ENCODE measurements around the gene SLC25A22.

SLC25A22 gene

DNA sequence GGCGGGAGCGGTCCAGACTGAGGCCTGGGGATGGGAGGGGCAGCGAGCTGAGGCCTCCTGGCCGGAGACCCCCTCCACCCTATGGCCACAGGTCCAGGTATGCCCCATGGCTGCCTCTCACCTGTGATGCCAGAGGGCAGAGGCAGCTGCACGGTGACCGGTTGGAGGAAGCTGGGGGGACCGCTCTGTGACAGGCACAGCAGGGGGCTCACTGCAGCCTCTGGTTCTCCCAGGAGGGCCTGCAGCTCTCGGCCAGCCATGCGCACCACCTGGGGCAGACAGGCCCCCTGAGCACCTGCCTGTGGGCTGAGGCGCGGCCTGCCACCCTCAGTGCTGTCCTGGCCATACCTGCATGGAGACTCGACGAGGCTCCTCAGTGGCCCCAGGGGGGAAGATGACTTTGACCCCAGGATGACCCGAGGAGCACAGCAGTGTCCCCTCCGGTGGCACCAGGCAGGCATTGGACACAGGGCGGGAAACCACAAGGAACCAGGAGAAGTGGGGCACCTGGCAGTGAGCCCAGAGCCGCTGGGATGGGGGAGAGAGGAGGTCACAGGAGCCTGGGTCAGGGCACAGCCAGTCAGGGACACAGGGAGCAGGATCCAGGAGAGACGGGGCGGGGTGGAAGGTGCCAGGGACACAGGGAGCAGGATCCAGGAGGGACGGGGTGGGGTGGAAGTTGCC is 3.2 kb upstream of the SLC25A22 start:
- no peak for DNase-seq (ENCODE audit: low read depth)
- H3K4me3 ChIP-seq (ENCODE audit: low read depth, low read length): no peak overlapping the region
- no peak for TF ChIP-seq MYC (IDR thresholded peaks at IDR 0.05; ENCODE audit: low read depth, low read length)
- TF ChIP-seq, protein P1, sequence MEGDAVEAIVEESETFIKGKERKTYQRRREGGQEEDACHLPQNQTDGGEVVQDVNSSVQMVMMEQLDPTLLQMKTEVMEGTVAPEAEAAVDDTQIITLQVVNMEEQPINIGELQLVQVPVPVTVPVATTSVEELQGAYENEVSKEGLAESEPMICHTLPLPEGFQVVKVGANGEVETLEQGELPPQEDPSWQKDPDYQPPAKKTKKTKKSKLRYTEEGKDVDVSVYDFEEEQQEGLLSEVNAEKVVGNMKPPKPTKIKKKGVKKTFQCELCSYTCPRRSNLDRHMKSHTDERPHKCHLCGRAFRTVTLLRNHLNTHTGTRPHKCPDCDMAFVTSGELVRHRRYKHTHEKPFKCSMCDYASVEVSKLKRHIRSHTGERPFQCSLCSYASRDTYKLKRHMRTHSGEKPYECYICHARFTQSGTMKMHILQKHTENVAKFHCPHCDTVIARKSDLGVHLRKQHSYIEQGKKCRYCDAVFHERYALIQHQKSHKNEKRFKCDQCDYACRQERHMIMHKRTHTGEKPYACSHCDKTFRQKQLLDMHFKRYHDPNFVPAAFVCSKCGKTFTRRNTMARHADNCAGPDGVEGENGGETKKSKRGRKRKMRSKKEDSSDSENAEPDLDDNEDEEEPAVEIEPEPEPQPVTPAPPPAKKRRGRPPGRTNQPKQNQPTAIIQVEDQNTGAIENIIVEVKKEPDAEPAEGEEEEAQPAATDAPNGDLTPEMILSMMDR (IDR thresholded peaks at IDR 0.05; ENCODE audit: low read depth, low read length): no peak
- no peak for TF ChIP-seq POLR2A (IDR thresholded peaks at IDR 0.05; ENCODE audit: extremely low read depth, insufficient read length)
- TF ChIP-seq, protein P2, sequence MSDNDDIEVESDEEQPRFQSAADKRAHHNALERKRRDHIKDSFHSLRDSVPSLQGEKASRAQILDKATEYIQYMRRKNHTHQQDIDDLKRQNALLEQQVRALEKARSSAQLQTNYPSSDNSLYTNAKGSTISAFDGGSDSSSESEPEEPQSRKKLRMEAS (IDR thresholded peaks at IDR 0.05; ENCODE audit: low read depth, low read length): no peak

DNA sequence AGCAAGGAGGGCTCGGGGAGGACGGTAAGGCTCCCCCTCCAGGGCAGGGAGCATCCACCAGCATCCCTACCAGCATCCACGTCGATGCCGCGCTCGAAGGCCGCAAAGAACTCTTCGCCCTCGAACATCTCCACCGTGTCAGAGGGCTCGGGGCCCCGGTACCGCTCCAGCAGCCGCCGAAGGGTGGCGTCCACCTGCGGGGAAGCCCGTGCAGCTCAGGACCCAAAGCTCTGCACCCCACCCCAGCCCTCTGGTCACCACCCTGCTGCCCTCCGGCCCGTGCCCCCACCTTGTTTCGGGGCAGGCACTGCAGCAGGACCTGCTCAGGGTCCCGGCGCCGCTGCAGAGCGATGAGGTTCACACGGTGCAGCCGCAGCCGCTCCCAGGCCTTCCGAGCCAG is 2.4 kb upstream of the SLC25A22 start:
- no peak for TF ChIP-seq POLR2A (IDR thresholded peaks at IDR 0.05; ENCODE audit: extremely low read depth, insufficient read length)
- H3K4me3 ChIP-seq (ENCODE audit: low read depth, low read length): no peak overlapping the region
- no peak for DNase-seq (ENCODE audit: low read depth)

DNA sequence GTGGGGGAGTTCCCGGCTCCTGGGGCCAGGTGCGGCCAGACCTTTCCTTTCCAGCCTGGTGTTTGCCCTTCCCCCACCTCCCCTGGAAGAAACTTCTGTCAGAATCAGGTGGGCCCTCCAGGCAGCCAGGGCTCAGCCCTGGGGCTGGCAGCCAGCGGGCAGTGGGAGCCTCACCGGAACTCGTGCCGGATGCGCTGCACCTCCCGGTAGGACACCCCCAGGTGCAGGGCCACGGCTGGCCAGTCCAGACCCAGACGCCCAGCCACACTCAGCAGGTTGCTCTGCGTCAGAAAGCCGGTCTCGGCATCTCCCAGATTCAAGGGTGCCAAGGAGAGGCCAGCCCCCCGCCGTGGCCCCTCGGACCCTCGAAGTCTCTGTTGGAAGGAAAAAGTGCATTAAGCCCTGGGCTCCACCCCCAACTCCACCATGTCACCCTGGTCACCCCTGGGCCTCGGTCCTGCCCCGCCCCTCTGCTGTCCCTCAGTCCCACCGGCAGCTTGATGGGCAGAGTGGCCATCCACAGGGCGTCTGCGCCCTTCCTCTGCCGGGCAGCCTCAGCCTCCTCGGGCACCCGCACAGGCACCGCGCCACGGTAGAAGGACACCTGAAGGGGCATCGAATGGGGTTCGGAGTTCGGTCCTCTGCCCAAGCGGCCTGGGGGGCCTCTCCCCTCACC is 1.7 kb upstream of the SLC25A22 start:
- TF ChIP-seq MYC (IDR thresholded peaks at IDR 0.05; ENCODE audit: low read depth, low read length) (no peak), POLR2A (IDR thresholded peaks at IDR 0.05; ENCODE audit: extremely low read depth, insufficient read length) (no peak)
- TF ChIP-seq, protein P2 (IDR thresholded peaks at IDR 0.05; ENCODE audit: low read depth, low read length): no peak
- H3K4me3 ChIP-seq (ENCODE audit: low read depth, low read length): no peak overlapping the region
- no peak for DNase-seq (ENCODE audit: low read depth)

DNA sequence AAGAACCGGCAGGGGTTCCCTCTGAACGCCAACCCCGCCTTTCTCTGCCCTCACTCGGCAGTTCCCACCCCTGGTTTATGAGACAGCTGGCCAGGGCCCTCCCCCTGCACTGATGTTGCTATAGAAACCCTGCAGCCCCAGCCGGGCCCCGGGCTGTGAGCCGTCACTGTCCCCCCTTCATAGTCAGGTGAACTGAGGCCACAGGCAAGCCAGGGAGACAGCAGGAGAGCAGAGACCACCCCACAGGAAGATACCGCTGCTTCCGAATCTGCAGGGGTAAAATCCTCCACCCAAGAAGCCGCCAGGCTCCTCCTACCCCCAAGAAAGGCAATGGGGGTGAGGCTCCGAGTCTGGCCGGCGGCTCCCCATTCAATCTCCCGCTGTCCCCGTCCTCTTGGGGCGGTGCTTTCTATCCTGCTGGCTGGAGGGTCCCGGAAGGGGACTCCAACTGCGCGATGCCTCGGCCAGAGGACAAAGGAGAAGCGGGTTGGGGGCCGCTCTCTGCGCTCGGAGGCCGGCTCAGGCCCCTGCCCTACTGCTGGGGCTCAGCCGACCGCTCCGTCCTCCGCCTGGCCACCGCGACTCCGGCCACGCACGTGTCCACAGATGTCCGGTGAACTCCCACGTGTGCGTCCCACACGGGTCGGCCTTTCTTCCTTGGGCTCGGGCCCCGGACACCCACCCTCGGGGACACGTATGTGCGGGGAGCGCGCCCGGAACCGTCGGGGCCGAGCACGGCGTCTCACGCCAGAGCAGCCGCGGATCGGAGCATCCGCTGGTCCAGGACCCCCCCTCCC is 587 bp downstream of the SLC25A22 start:
- peak overlapping the region; percentile 69 for H3K4me3 ChIP-seq (ENCODE audit: low read depth, low read length)
- peak; percentile 87 for DNase-seq (ENCODE audit: low read depth)
- TF ChIP-seq MYC (IDR thresholded peaks at IDR 0.05; ENCODE audit: low read depth, low read length) (no peak; the same call in 1 of the 2 replicates), POLR2A (IDR thresholded peaks at IDR 0.05; ENCODE audit: extremely low read depth, insufficient read length) (peak; percentile 15)
- TF ChIP-seq, protein P1 (IDR thresholded peaks at IDR 0.05; ENCODE audit: low read depth, low read length): no peak
- TF ChIP-seq, protein P2 (IDR thresholded peaks at IDR 0.05; ENCODE audit: low read depth, low read length): peak; percentile 92

DNA sequence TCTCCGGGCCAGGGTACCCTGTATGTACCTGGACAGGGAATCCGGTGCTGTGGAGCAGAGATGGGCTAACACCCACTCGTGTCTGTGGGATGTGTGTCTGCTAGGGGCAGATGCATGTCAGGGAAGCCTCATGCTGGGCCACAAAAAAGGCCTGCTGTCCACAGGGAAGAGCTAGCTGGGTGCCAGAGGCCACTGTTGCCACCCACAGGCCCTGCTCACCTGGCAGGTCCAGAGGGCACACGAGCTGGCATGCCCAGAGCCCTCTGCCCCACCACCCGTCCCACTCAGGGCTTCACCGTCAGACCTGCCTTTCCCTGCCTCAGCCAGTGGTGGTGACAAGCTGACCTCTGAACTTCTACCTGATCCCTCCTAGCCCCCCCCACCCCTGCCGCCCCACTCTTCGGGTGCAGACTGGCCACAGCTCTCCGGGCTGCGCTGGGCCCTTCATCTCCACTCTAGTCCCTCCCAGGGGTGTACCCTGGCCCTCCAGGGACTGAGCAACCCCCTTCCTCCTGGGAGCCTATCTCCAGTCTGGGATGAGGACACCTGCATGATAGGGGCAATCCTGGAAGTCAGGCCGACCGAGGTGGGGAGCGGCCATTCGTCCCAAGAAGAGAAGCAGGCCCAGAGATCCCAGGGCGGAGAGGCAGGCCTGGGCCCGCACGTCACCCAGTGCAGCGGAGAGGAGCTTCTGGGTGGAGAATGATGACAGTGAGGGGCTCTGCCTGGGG is 1.4 kb downstream of the SLC25A22 start:
- H3K4me3 ChIP-seq (ENCODE audit: low read depth, low read length): peak overlapping the region; percentile 69
- DNase-seq (ENCODE audit: low read depth): no peak
- TF ChIP-seq, protein P1 (IDR thresholded peaks at IDR 0.05; ENCODE audit: low read depth, low read length): no peak
- TF ChIP-seq, protein P2 (IDR thresholded peaks at IDR 0.05; ENCODE audit: low read depth, low read length): no peak
- TF ChIP-seq POLR2A (IDR thresholded peaks at IDR 0.05; ENCODE audit: extremely low read depth, insufficient read length) (no peak), MYC (IDR thresholded peaks at IDR 0.05; ENCODE audit: low read depth, low read length) (no peak; the same call in none of the 2 replicates)
